Brain microvascular endothelial cell (primary cell): ENCODE measurements around the gene BLACAT1.

ENCODE experiments used
- DNase-seq: peaks from one replicate; pipeline ENCODE4 v3.0.0-alpha.2; 2020
- H3K27ac ChIP-seq: fragments of 250-450 bp; sonication (Bioruptor Pico); 2 replicates; pipeline ENCODE4 v1.5.1; 2020; ENCODE audit warnings: mild to moderate bottlenecking, moderate library complexity
- H3K27me3 ChIP-seq: fragments of 250-450 bp; sonication (Bioruptor Pico); replicated peaks from 2 replicates; pipeline ENCODE4 v1.5.1; 2020; ENCODE audit warnings: mild to moderate bottlenecking
- H3K36me3 ChIP-seq: fragments of 250-450 bp; sonication (Bioruptor Pico); replicated peaks from 2 replicates; pipeline ENCODE4 v1.5.1; 2020; ENCODE audit warnings: mild to moderate bottlenecking
- H3K4me3 ChIP-seq: 2 replicates; pipeline ENCODE4 v1.5.1; 2011; ENCODE audit warnings: low read depth, mild to moderate bottlenecking, control low read depth, low read length, moderate library complexity
- in situ Hi-C: cut with HindIII; loops from 2 replicates; pipeline ENCODE4 v1.10.0; 2017; ENCODE audit warnings: low sequenced_read_pairs, low pct_ligation_motif_present
- TF ChIP-seq, protein P1 (sequence below): IDR thresholded peaks from 2 replicates; pipeline ENCODE4 v1.5.1; 2011; ENCODE audit warnings: low read depth, mild to moderate bottlenecking, moderate library complexity, low read length, control low read depth, inconsistent platforms; ENCODE audit errors: missing control alignments

The BLACAT1 gene

DNA sequence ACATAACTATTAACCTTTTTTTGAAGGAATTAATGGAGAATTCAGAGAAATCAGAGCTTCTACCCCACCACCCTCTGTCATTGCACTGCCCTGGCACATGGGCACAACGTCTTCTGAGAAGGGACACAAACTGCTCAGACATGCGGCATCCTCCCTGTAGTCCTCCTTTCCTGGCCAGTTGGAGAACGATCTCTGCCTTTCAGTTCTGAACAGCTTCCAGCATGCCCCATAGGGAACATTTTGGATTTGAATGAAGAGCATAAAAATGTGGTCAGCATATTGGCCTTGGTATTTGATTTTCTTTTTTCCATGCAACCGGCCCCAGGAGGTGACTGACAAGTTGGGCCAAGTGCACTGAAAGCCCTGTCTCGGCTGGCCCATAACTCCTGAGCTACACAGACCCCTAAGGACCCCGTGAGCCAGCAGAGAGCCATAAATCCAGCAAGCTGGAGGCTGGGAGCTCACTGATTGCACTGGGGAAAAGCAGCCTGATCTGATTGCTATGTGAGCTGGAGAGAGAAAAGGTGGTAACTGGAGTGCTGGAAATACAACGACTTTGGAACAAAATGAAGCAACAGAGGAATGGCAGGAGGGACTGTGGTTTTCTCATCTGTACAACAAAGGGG lies 10.9 kb upstream of the BLACAT1 start:
- Histone ChIP-seq H3K36me3 (no peaks in the 10 kb centered on the region), H3K4me3 (no peak overlapping the region), H3K27me3 (peaks cover 26% of the 10 kb centered on the region), H3K27ac (no peak overlapping the region)
- no peak for DNase-seq
- in situ Hi-C loops = no loop called here
- TF ChIP-seq, protein P1, sequence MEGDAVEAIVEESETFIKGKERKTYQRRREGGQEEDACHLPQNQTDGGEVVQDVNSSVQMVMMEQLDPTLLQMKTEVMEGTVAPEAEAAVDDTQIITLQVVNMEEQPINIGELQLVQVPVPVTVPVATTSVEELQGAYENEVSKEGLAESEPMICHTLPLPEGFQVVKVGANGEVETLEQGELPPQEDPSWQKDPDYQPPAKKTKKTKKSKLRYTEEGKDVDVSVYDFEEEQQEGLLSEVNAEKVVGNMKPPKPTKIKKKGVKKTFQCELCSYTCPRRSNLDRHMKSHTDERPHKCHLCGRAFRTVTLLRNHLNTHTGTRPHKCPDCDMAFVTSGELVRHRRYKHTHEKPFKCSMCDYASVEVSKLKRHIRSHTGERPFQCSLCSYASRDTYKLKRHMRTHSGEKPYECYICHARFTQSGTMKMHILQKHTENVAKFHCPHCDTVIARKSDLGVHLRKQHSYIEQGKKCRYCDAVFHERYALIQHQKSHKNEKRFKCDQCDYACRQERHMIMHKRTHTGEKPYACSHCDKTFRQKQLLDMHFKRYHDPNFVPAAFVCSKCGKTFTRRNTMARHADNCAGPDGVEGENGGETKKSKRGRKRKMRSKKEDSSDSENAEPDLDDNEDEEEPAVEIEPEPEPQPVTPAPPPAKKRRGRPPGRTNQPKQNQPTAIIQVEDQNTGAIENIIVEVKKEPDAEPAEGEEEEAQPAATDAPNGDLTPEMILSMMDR = no peak

DNA sequence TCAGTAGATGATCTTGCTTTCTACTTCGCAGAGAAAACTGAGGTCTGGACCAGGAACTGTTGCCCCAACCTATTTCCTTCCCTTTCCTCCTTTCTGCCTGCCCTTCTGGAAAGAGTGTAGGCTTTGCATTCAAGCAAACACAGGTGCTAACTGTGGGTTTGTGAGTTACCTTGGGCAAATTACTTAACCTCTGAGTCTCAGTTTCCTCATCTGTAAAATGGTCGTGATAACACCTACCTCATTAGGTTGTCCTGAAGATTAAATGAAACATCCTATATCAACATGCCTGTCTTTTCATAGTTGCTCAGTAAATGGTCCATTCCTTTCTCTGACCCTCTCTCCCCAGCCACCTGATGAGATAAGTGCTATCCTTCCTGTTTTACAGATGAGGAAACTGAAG lies 9.5 kb upstream of the BLACAT1 start:
- TF ChIP-seq, protein P1 = no peak

DNA sequence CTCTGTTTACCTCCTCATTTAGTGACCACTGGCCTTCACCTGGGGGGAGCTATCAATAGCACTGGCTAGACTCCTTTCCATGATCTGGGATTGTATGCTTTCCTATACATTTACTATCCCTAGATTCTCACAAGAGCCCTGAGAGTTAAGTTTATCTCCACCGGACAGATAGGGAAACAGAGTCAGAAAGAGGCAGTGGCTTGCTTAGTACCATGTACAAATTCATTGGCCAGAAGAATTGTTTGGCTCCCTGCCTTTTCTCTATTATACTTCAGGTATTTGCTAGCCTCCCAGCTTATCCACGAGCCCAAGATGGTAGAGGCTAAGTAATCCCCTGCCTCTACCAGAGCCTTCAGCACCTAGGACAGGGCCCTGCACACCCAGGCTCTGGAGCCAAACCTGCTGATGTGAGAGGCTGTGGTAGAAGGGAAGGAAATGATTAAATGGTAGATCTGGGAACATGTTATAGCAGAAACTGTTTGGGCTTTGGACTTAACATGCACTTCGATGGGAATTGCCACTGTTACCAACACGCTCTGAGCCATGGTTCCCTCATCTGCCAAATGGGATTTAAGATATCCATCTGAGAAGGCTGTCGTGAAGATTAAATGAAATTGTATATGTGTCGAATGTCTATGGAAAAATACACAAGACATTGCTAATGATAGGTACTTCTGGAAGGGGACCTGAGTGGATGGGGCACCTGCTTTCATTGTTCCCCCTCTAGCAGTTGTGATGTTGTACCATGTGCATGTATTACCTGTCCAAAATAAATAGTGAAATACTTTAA lies 3.1 kb upstream of the BLACAT1 start:
- TF ChIP-seq, protein P1 = no peak

More for the DNA sequence above, 9.5 kb upstream of the BLACAT1 start:
- in situ Hi-C loops = no loop called here
- no peak overlapping the region for H3K4me3 ChIP-seq
- no peak overlapping the region for H3K27ac ChIP-seq
- H3K36me3 ChIP-seq = no peaks in the 10 kb centered on the region
- DNase-seq = no peak
- H3K27me3 ChIP-seq = peaks cover 28% of the 10 kb centered on the region

DNA sequence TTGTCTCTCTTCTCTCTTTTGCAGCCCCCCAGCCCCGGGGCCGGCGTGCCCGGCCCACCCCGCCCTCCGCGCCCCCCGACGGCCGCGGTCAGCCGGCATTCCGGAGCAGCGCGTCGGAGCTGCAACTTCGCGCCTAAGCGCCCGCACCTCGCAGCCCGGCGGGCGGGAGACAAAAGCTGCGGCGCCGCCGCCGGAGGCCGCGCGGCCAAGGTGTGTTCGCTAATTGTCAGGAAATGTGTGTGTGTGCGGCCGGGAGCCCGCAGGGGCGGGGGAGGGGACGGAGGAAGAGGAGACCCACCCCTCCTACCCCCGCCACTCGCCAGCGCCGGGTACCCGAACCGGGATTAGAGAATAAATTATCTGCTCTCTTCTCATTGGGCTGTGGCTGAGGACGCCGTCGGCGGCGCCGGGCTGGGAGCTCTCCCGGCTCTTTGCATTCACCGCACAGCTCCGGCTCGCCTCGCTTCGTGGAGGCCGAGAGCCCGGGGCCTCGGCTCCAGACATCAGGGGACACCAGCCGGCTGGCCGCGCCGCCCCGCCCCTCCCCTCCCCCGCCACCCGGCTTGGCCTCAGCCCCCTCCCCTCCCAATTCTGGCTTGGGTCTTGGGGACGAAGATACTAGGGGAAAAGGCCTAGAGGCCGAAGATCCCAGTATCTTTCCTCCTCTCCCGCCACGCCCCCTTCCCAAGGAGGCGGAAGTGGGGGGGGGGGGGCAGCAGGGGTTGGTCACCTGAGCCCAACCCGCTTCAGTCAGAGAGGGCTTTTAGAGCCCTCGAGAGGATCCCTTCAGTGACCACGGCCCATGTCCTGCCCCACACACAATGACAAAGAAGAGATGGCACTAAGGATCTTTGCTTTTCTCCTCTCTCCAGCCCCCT lies 1.3 kb upstream of the BLACAT1 start:
- Histone ChIP-seq H3K27me3 (peaks cover 63% of the 10 kb centered on the region), H3K4me3 (no peak overlapping the region)
- DNase-seq = no peak

More for the DNA sequence above, 3.1 kb upstream of the BLACAT1 start:
- Histone ChIP-seq H3K36me3 (no peaks in the 10 kb centered on the region), H3K4me3 (no peak overlapping the region), H3K27ac (no peak overlapping the region), H3K27me3 (peaks cover 46% of the 10 kb centered on the region)
- DNase-seq = peak; percentile 52
- in situ Hi-C loops = no loop called here

DNA sequence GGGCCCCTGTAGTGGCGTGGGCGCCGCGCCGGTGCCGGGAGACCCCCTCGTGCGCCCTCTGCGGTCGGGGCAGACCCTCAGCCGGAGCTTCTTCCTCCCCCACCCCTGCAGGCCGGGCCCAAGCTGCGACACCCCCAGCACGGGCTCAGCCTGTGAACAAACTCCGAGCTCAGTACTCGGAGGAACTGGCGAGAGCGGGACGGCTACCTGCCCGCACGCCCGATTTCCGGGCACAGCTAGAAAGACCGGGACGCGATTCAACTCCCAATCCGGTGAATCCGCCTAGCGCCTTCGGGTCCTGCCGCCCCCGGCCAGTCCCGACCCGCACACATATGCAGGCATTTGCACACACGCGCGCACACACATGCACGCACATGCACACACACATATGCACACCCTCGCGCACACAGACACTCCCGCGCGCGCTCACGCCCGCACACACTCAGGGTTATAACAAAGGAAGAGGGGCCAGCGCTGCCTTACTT lies 580 bp upstream of the BLACAT1 start:
- no peak overlapping the region for H3K27ac ChIP-seq
- TF ChIP-seq, protein P1 = no peak
- peaks cover 67% of the 10 kb centered on the region for H3K27me3 ChIP-seq
- no peaks in the 10 kb centered on the region for H3K36me3 ChIP-seq
- DNase-seq = no peak
- in situ Hi-C loops = no loop called here
- H3K4me3 ChIP-seq = no peak overlapping the region

More for the DNA sequence above, 1.3 kb upstream of the BLACAT1 start:
- H3K27ac ChIP-seq = no peak overlapping the region
- H3K36me3 ChIP-seq = no peaks in the 10 kb centered on the region
- TF ChIP-seq, protein P1 = no peak
- in situ Hi-C loops = no loop called here
